ENCODE measurements around the gene HSPA6. TPM values are rescaled to one million over a fixed set of nuclear protein-coding genes. Genes with fewer than 3 reads are reported as not detected.

HSPA6 gene
- total RNA-seq, 1 experiment from 2014 or later: 0.28 TPM

DNA sequence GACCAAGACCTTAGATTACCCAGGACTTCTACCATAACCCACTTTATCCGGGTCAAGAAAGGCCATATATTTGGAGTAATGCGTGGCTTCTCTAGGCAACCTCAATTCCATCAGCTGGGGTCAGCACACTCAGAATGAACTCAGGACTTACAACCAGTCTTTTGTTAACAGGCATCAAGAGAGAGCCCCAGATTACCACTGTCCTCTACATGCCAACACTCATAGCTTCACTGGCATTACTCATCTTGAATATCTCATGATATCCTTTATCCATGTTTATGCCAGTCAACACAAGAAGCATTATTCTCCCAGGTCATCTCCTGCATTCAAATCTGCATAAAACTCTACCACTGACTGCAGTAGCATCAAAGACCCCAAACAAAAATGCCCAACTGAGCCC lies 25.7 kb upstream of the HSPA6 start:
- Histone ChIP-seq H3K27ac (no peak overlapping the region), H3K4me3 (no peak overlapping the region), H3K9me3 (ENCODE audit: insufficient read depth, low read depth) (no peaks in the 10 kb centered on the region), H3K79me2 (ENCODE audit: low read depth) (no peaks in the 10 kb centered on the region), H3F3A (ENCODE audit: insufficient read depth, low read depth) (peaks cover 4% of the 10 kb centered on the region; the same call in 1 of the 2 replicates), H3K9me2 (ENCODE audit: insufficient read depth) (no peaks in the 10 kb centered on the region), H3K4me1 (replicated peaks; ENCODE audit: insufficient read depth) (no peaks in the 10 kb centered on the region), H3K36me3 (ENCODE audit: low read depth) (no peaks in the 10 kb centered on the region), H4K20me1 (ENCODE audit: insufficient read depth) (no peaks in the 10 kb centered on the region), H2AFZ (no peak overlapping the region), H3K27me3 (ENCODE audit: insufficient read depth, low read depth) (no peaks in the 10 kb centered on the region; the same call in 1 of the 2 replicates), H3K4me2 (no peak overlapping the region)
- TF ChIP-seq EZH2 (IDR thresholded peaks at IDR 0.05; ENCODE audit: low read depth): no peak
- TF ChIP-seq, protein P1, sequence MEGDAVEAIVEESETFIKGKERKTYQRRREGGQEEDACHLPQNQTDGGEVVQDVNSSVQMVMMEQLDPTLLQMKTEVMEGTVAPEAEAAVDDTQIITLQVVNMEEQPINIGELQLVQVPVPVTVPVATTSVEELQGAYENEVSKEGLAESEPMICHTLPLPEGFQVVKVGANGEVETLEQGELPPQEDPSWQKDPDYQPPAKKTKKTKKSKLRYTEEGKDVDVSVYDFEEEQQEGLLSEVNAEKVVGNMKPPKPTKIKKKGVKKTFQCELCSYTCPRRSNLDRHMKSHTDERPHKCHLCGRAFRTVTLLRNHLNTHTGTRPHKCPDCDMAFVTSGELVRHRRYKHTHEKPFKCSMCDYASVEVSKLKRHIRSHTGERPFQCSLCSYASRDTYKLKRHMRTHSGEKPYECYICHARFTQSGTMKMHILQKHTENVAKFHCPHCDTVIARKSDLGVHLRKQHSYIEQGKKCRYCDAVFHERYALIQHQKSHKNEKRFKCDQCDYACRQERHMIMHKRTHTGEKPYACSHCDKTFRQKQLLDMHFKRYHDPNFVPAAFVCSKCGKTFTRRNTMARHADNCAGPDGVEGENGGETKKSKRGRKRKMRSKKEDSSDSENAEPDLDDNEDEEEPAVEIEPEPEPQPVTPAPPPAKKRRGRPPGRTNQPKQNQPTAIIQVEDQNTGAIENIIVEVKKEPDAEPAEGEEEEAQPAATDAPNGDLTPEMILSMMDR (conservative IDR thresholded peaks at IDR 0.05): no peak
- CTCF ChIA-PET: no interaction called here
- no TSS peak for BruUV-seq (replicated peaks)
- DNase-seq: no peak
- POLR2A ChIA-PET (ENCODE audit: unreplicated experiment): no interaction called here
- intact Hi-C loops (cut with micrococcal nuclease; ENCODE audit: unreplicated experiment): no loop called here

DNA sequence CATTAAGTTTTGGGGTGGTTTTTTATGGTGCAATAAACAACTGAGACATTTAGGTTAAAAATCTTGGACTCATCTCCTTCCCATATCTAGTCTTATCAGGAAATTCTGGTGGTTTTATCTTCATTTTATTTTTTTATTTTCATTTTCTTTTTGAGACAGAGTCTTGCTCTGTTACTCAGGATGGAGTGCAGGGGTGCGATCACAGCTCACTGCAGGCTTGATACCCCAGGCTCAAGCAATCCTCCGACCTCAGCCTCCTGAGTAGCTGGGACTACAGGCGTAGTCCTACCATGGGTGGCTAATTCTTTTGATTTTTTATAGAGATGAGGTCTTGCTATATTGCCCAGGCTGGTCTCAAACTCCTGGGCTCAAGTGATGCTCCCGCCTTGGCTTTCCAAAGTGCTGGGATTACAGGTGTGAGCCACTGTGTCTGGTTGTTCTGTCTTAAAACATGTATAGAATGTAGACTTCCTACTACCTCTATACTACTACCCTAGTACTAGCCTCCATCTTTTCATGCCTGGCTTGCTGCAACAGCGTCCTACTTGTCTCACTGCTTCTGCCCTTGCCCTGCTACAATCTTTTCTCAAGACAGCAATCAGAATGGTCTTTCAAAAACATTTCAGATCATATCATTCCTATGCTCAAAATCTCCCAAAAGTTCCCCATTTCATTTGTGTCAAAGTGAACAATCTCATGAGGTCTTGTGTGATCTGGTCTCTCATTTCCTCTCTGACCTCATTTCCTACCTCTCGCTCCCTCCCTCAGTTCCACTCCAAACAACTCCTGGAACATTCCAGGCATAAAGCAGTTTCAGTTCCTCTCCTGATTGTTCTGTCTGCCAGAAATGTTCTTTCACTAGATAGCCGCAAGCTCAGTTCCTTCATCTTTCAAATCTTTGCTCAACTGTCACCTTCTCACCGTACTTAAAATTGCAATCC lies 25.0 kb upstream of the HSPA6 start:
- no peak overlapping the region for H3K4me2 ChIP-seq
- ChIA-PET POLR2A (ENCODE audit: unreplicated experiment) (no interaction called here), CTCF (interaction anchor here (0.6 kb wide), 1 partner anchor 14 kb away, joined by 3 read pairs; no protein-coding TSS in a partner anchor)
- H3K27me3 ChIP-seq (ENCODE audit: insufficient read depth, low read depth): no peaks in the 10 kb centered on the region; the same call in 1 of the 2 replicates
- no peak for DNase-seq
- no peaks in the 10 kb centered on the region for H3K36me3 ChIP-seq (ENCODE audit: low read depth)
- no peaks in the 10 kb centered on the region for H4K20me1 ChIP-seq (ENCODE audit: insufficient read depth)
- intact Hi-C loops (cut with micrococcal nuclease; ENCODE audit: unreplicated experiment): no loop called here
- H3K27ac ChIP-seq: no peak overlapping the region
- no peak for TF ChIP-seq EZH2 (IDR thresholded peaks at IDR 0.05; ENCODE audit: low read depth)
- TF ChIP-seq, protein P1 (conservative IDR thresholded peaks at IDR 0.05): no peak
- no peaks in the 10 kb centered on the region for H3K9me2 ChIP-seq (ENCODE audit: insufficient read depth)
- H2AFZ ChIP-seq: no peak overlapping the region
- H3K4me1 ChIP-seq (replicated peaks; ENCODE audit: insufficient read depth): no peaks in the 10 kb centered on the region
- H3F3A ChIP-seq (ENCODE audit: insufficient read depth, low read depth): peaks cover 4% of the 10 kb centered on the region; the same call in 1 of the 2 replicates
- H3K4me3 ChIP-seq: no peak overlapping the region
- no peaks in the 10 kb centered on the region for H3K79me2 ChIP-seq (ENCODE audit: low read depth)
- no TSS peak for BruUV-seq (replicated peaks)
- no peaks in the 10 kb centered on the region for H3K9me3 ChIP-seq (ENCODE audit: insufficient read depth, low read depth)

DNA sequence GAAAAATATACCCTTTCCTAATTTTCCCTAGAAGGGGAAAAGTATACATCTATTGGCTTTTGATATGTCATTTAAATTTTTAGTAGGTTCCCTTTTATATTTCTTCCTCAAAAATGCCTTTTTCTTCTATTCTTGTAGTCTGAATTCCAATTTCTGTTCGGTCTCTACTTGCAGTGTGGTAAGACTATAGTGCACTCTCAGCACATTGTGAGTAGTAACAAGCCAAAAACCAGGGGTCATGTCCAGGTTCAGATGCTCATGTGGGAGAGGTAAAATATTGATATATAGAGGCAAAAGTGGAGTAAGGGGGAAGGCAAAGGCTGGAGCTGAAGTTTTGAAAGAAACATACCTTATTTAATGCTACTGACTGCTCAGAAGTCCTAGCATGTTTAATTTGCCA lies 23.1 kb upstream of the HSPA6 start:
- no peak for DNase-seq
- no peak overlapping the region for H3K4me2 ChIP-seq
- CTCF ChIA-PET: no interaction called here
- POLR2A ChIA-PET (ENCODE audit: unreplicated experiment): no interaction called here
- no peak overlapping the region for H3K4me3 ChIP-seq
- no peaks in the 10 kb centered on the region for H4K20me1 ChIP-seq (ENCODE audit: insufficient read depth)
- TF ChIP-seq, protein P1 (conservative IDR thresholded peaks at IDR 0.05): no peak
- TF ChIP-seq EZH2 (IDR thresholded peaks at IDR 0.05; ENCODE audit: low read depth): no peak
- H3K27me3 ChIP-seq (ENCODE audit: insufficient read depth, low read depth): no peaks in the 10 kb centered on the region; the same call in 1 of the 2 replicates
- H3K79me2 ChIP-seq (ENCODE audit: low read depth): no peaks in the 10 kb centered on the region
- H3K4me1 ChIP-seq (replicated peaks; ENCODE audit: insufficient read depth): no peaks in the 10 kb centered on the region
- H2AFZ ChIP-seq: no peak overlapping the region
- H3K9me2 ChIP-seq (ENCODE audit: insufficient read depth): no peaks in the 10 kb centered on the region
- no peaks in the 10 kb centered on the region for H3K36me3 ChIP-seq (ENCODE audit: low read depth)
- H3K9me3 ChIP-seq (ENCODE audit: insufficient read depth, low read depth): no peaks in the 10 kb centered on the region
- intact Hi-C loops (cut with micrococcal nuclease; ENCODE audit: unreplicated experiment): no loop called here
- H3F3A ChIP-seq (ENCODE audit: insufficient read depth, low read depth): peaks cover 4% of the 10 kb centered on the region; the same call in 1 of the 2 replicates
- no TSS peak for BruUV-seq (replicated peaks)
- no peak overlapping the region for H3K27ac ChIP-seq

Measured in PC-9 (cell line).